Measurements from ENCODE around the gene PNMA6F. TPM values are rescaled to one million over a fixed set of nuclear protein-coding genes. Genes with fewer than 3 reads are reported as not detected.
"Not testable (repeated sequence)": the region's sequence is repeated elsewhere in the genome, so short reads cannot be mapped to it uniquely, and the experiment has no call there.

Gene PNMA6F
- total RNA-seq, 1 experiment from 2014 or later, result not detected

- H2AFZ ChIP-seq (ENCODE audit: low read depth, low read length, poor library complexity, severe bottlenecking); RAD21 ChIA-PET (ENCODE audit: low non-redundant PET in 1 of 2, low total read pairs in 2 of 2, uncharacterized antibody in 2 of 2, unreplicated experiment in 2 of 2); intact Hi-C loops (cut with micrococcal nuclease): not testable (repeated sequence)
These were observed 37.6 kb downstream of the PNMA6F start for GRCh38 chrX:153283982-153284381.

GRCh38 chrX:153281784-153282183, 39.8 kb downstream of the PNMA6F start:
- H3K27ac ChIP-seq (ENCODE audit: low read depth, low read length); DNase-seq (ENCODE audit: low read depth, low spot score); POLR2A ChIA-PET; H3K79me2 ChIP-seq (ENCODE audit: insufficient read depth, low read length); H3K4me1 ChIP-seq (ENCODE audit: control insufficient read depth in 1 of 2, insufficient read depth in 2 of 2, low read length in 2 of 2); H3K4me2 ChIP-seq (ENCODE audit: low read length); H4K20me1 ChIP-seq (ENCODE audit: insufficient read depth); RAD21 ChIA-PET (ENCODE audit: low non-redundant PET in 1 of 2, low total read pairs in 2 of 2, uncharacterized antibody in 2 of 2, unreplicated experiment in 2 of 2); H3K9me2 ChIP-seq (ENCODE audit: insufficient read depth); CTCF ChIA-PET; H3K9me3 ChIP-seq (ENCODE audit: control insufficient read depth in 1 of 2, insufficient read depth in 1 of 2, low read depth in 1 of 2, low read length in 2 of 2); BruUV-seq (replicated peaks); ATAC-seq; H3K9ac ChIP-seq (ENCODE audit: low read length); H3K27me3 ChIP-seq (ENCODE audit: insufficient read depth, low read length); H2AFZ ChIP-seq (ENCODE audit: low read depth, low read length, poor library complexity, severe bottlenecking); H3K36me3 ChIP-seq (ENCODE audit: control insufficient read depth in 1 of 2, insufficient read depth in 2 of 2, low read length in 2 of 2); intact Hi-C loops (cut with micrococcal nuclease); H3K4me3 ChIP-seq (replicated peaks in 1 of 2; ENCODE audit: low read depth in 1 of 2, low read length in 2 of 2): not testable (repeated sequence)

More at GRCh38 chrX:153283982-153284381, 37.6 kb downstream of the PNMA6F start:
- CTCF ChIA-PET; H3K27ac ChIP-seq (ENCODE audit: low read depth, low read length); H3K9me3 ChIP-seq (ENCODE audit: control insufficient read depth in 1 of 2, insufficient read depth in 1 of 2, low read depth in 1 of 2, low read length in 2 of 2); ATAC-seq; H3K27me3 ChIP-seq (ENCODE audit: insufficient read depth, low read length); BruUV-seq (replicated peaks); H3K9ac ChIP-seq (ENCODE audit: low read length); H4K20me1 ChIP-seq (ENCODE audit: insufficient read depth); H3K4me2 ChIP-seq (ENCODE audit: low read length); DNase-seq (ENCODE audit: low read depth, low spot score); H3K36me3 ChIP-seq (ENCODE audit: control insufficient read depth in 1 of 2, insufficient read depth in 2 of 2, low read length in 2 of 2); POLR2A ChIA-PET; H3K4me1 ChIP-seq (ENCODE audit: control insufficient read depth in 1 of 2, insufficient read depth in 2 of 2, low read length in 2 of 2); H3K79me2 ChIP-seq (ENCODE audit: insufficient read depth, low read length); H3K4me3 ChIP-seq (replicated peaks in 1 of 2; ENCODE audit: low read depth in 1 of 2, low read length in 2 of 2); H3K9me2 ChIP-seq (ENCODE audit: insufficient read depth): not testable (repeated sequence)

GRCh38 chrX:153279304-153279703, 42.3 kb downstream of the PNMA6F start:
- BruUV-seq (replicated peaks); DNase-seq (ENCODE audit: low read depth, low spot score); H3K9me2 ChIP-seq (ENCODE audit: insufficient read depth); H4K20me1 ChIP-seq (ENCODE audit: insufficient read depth); H3K27ac ChIP-seq (ENCODE audit: low read depth, low read length); H2AFZ ChIP-seq (ENCODE audit: low read depth, low read length, poor library complexity, severe bottlenecking); CTCF ChIA-PET; H3K4me2 ChIP-seq (ENCODE audit: low read length); RAD21 ChIA-PET (ENCODE audit: low non-redundant PET in 1 of 2, low total read pairs in 2 of 2, uncharacterized antibody in 2 of 2, unreplicated experiment in 2 of 2); H3K4me3 ChIP-seq (replicated peaks in 1 of 2; ENCODE audit: low read depth in 1 of 2, low read length in 2 of 2); POLR2A ChIA-PET; H3K4me1 ChIP-seq (ENCODE audit: control insufficient read depth in 1 of 2, insufficient read depth in 2 of 2, low read length in 2 of 2); H3K9ac ChIP-seq (ENCODE audit: low read length); H3K9me3 ChIP-seq (ENCODE audit: control insufficient read depth in 1 of 2, insufficient read depth in 1 of 2, low read depth in 1 of 2, low read length in 2 of 2); ATAC-seq; H3K36me3 ChIP-seq (ENCODE audit: control insufficient read depth in 1 of 2, insufficient read depth in 2 of 2, low read length in 2 of 2); intact Hi-C loops (cut with micrococcal nuclease); H3K27me3 ChIP-seq (ENCODE audit: insufficient read depth, low read length); H3K79me2 ChIP-seq (ENCODE audit: insufficient read depth, low read length): not testable (repeated sequence)

- H3K36me3 ChIP-seq (ENCODE audit: control insufficient read depth in 1 of 2, insufficient read depth in 2 of 2, low read length in 2 of 2); H3K4me2 ChIP-seq (ENCODE audit: low read length); H3K27ac ChIP-seq (ENCODE audit: low read depth, low read length); H3K4me1 ChIP-seq (ENCODE audit: control insufficient read depth in 1 of 2, insufficient read depth in 2 of 2, low read length in 2 of 2); H3K9me2 ChIP-seq (ENCODE audit: insufficient read depth); H3K79me2 ChIP-seq (ENCODE audit: insufficient read depth, low read length); H3K9ac ChIP-seq (ENCODE audit: low read length); CTCF ChIA-PET; POLR2A ChIA-PET; BruUV-seq (replicated peaks); H3K27me3 ChIP-seq (ENCODE audit: insufficient read depth, low read length); ATAC-seq; DNase-seq (ENCODE audit: low read depth, low spot score); H3K4me3 ChIP-seq (replicated peaks in 1 of 2; ENCODE audit: low read depth in 1 of 2, low read length in 2 of 2); H2AFZ ChIP-seq (ENCODE audit: low read depth, low read length, poor library complexity, severe bottlenecking); H3K9me3 ChIP-seq (ENCODE audit: control insufficient read depth in 1 of 2, insufficient read depth in 1 of 2, low read depth in 1 of 2, low read length in 2 of 2); intact Hi-C loops (cut with micrococcal nuclease); H4K20me1 ChIP-seq (ENCODE audit: insufficient read depth); RAD21 ChIA-PET (ENCODE audit: low non-redundant PET in 1 of 2, low total read pairs in 2 of 2, uncharacterized antibody in 2 of 2, unreplicated experiment in 2 of 2): not testable (repeated sequence)
These were observed 45.5 kb downstream of the PNMA6F start for GRCh38 chrX:153276049-153276448.

GRCh38 chrX:153275418-153275817, 46.1 kb downstream of the PNMA6F start:
- H3K27ac ChIP-seq (ENCODE audit: low read depth, low read length); ATAC-seq; RAD21 ChIA-PET (ENCODE audit: low non-redundant PET in 1 of 2, low total read pairs in 2 of 2, uncharacterized antibody in 2 of 2, unreplicated experiment in 2 of 2); H4K20me1 ChIP-seq (ENCODE audit: insufficient read depth); H3K4me3 ChIP-seq (replicated peaks in 1 of 2; ENCODE audit: low read depth in 1 of 2, low read length in 2 of 2); H3K79me2 ChIP-seq (ENCODE audit: insufficient read depth, low read length); H3K9ac ChIP-seq (ENCODE audit: low read length); CTCF ChIA-PET; BruUV-seq (replicated peaks); H3K4me2 ChIP-seq (ENCODE audit: low read length); DNase-seq (ENCODE audit: low read depth, low spot score); H2AFZ ChIP-seq (ENCODE audit: low read depth, low read length, poor library complexity, severe bottlenecking); H3K4me1 ChIP-seq (ENCODE audit: control insufficient read depth in 1 of 2, insufficient read depth in 2 of 2, low read length in 2 of 2); H3K9me2 ChIP-seq (ENCODE audit: insufficient read depth); H3K9me3 ChIP-seq (ENCODE audit: control insufficient read depth in 1 of 2, insufficient read depth in 1 of 2, low read depth in 1 of 2, low read length in 2 of 2); intact Hi-C loops (cut with micrococcal nuclease); H3K27me3 ChIP-seq (ENCODE audit: insufficient read depth, low read length); POLR2A ChIA-PET; H3K36me3 ChIP-seq (ENCODE audit: control insufficient read depth in 1 of 2, insufficient read depth in 2 of 2, low read length in 2 of 2): not testable (repeated sequence)

Measured in HCT116 (cell line).